ENCODE measurements around the gene KCTD20.
"Not testable (repeated sequence)": the region's sequence is repeated elsewhere in the genome, so short reads cannot be mapped to it uniquely, and the experiment has no call there.

Gene KCTD20

DNA sequence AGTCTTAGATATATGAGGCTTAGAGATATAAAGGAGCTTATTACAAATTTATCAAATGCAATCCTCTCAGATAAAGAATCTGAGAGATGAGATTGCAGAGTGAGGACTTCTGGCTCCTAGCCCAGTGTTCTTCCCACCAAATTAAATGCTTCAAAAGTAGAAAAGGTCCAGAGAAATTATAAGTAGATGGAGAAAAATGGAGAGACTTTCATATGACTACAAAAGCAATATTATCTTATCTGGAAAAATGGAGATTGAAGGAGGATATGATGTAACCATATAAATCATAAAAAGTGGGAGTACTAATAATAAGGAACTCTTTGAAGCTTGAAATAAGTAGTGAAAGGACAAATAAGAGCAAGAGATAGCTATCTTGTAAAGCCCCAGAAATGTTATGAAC, 2.8 kb downstream of the KCTD20 start:
- DNase-seq, result no peak

DNA sequence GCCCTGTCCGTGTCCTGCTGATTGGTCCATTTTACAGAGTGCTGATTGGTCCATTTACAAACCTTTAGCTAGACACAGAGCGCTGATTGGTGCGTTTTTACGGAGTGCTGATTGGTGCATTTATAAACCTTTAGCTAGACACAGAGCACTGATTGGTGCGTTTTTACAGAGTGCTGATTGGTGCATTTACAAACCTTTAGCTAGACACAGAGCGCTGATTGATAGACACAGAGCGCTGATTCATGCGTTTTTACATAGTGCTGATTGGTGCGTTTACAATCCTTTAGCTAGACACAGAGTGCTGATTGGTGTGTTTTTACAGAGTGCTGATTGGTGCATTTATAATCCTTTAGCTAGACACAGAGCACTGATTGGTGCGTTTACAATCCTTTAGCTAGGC, 6.4 kb downstream of the KCTD20 start:
- not testable (repeated sequence) for DNase-seq

DNA sequence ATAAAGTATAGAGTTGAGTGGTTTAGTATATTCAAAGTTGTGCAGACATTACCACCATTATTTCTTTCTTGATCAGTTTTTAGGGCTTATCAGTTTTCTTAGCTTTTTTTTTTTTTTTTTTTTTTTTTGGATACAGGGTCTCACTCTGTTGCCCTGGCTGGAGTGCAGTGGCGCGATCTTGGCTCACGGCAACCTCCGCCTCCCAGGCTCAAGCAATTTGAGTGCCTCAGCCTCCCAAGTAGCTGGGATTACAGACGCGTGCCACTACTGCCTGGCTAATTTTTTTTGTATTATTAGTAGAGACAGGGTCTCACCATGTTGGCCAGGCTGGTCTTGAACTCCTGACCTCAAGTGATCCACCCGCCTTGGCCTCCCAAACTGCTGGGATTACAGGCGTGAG, 10.1 kb downstream of the KCTD20 start:
- not testable (repeated sequence) for DNase-seq

DNA sequence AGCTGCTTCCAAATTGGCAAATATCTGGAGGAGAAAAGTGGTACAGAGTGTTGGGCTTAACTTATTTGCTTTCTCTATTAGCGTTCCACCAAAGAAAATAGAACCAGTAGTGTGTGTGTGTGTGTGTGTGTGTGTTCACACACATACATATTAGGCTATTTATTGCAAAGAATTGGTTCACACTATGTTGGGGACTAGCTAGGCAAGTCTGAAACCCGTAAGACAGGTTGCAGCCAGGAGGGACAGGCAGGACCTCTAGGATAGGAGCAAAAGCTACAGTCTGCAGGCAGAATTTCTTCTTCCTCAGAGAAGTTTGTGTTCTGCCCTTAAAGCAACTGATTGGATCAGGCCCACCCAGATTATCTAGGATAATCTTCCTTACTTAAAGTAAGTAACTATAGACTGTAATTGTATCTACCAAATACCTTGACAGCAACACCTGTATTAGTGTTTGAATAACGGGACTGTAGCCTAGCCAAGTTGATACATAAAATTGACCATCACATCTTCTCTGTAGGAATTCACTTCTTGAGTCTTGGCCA, 12.8 kb downstream of the KCTD20 start:
- no peak for DNase-seq

DNA sequence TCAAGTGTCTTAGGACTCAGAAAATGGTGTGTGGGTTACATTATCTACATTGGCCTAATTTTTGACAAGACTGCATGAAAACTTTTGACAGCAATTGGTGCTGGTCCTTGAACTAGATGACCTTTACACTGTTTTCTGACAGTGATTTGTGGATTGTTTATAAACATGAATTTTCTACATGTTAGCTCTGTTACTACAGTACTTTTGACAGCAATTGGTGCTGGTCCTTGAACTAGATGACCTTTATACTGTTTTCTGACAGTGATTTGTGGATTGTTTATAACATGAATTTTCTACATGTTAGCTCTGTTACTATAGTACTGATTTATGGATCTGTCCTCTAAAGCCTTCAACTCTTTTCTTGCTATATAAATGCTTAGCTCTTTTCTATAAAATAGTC, 16.7 kb downstream of the KCTD20 start:
- DNase-seq, result no peak

DNA sequence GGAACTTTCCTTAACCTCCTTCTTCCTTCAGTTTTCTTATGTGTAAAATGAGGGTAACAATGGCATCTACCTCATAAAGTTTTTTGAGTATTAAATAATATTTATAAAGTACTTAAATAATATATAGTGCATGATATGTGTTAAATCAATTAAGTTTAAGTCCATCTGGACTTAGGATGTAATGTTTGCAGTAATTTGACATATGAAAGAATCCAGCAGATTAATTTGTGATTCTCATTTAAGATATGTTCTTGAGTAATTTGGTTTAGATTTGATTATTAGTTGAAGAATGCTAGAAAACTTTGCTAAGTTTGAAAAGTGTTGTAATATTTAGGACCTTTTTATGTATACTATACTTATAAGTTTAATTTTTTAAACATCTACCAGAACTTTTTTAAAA, 18.1 kb downstream of the KCTD20 start:
- DNase-seq, result no peak

DNA sequence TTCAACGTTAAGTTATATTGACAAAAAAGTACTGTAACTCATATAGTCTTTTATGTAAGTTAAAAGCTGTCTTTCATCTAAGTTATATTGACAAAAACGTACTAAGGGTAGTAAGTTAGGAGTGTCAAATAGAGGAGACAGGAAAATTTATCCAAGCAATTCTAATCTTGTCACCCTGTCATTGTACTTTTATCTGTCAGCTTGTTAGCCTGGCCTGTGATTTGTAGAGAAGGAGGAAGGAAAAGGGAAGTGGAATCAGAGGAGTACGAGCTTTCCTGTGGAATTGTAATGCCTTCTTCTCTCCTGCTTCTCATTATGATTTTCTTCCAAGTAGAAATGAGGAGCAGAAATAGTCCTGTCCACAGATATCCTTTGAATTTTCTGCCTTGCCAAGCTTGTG, 18.8 kb downstream of the KCTD20 start:
- DNase-seq, result no peak

DNA sequence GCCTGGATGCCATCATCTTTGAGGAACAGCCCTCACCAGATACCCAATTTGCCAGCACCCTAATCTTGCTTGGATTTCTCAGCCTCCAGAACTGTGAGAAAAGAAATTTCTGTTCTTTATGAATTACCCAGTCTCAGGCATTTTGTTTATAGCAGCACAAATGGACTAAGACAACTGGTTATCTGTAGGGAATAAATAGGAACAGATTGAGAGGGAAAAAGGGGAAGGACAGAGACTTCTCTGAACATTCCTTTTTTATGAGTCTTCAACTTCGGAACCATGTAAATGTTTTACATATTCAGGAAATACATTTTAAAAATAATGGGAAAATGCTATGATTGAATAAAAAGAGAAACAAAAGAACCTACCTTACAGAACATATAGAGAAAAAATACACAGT, 20.9 kb downstream of the KCTD20 start:
- DNase-seq, result no peak

DNA sequence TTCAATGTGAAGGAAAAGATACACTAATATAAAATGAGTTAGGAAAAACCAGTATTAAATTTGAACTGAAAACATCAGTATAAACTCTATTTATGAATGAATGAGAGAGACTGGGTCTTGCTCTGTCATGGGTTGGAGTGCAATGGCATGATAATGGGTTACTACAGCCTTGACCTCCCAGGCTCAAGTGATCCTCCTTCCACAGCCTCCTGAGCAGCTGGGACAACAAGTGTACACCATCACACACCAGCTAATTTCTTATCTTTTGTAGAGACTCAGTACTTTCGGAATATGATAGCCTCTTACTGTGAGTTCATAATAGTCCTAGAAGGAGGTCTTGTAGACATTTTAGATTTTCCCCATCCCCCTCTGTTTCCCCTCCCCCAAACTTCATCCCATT, 21.4 kb downstream of the KCTD20 start:
- no peak for DNase-seq

DNA sequence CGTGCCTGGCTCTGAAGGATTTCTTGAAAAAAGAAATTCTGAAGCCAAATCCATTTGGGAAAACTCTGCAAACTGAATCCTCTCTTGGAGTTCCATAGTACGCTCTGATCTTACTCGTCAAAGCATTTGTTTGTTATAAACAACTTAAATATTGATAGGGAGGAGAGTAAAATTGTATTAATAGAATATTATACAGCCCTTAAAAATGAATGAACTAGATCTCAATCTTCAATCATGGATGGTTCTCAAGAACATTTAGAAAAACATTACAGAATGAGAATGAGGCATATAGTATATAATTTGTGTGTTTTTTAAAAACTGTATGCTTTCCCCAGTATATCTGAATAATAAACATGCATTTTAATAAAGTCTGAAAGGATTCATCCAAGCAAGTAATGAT, 24.8 kb downstream of the KCTD20 start:
- no peak for DNase-seq

DNA sequence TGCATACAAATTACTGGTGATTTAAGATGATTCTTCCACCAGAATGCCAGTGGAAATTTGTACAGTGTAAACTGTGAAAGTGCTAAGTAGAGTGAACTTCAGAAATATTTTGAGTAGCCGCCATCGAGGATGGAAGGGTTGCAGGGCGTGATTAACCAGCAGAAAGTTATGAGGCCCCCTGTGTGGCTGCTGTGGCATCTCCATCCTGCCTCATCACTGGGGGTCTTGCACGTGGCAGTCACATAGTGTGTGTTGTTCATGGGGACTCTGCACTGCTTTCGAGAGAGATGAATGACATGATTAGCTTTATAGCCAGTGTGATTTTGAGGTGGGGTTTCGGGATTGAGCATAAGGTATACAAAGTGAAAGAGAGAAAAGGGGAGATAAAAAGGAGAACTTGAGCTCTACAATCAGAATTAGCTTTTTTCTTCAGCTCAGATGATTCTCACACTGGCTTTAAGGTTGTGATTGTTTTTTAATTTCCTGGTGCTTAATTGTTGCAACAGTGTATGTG, 26.4 kb downstream of the KCTD20 start:
- DNase-seq, result no peak

DNA sequence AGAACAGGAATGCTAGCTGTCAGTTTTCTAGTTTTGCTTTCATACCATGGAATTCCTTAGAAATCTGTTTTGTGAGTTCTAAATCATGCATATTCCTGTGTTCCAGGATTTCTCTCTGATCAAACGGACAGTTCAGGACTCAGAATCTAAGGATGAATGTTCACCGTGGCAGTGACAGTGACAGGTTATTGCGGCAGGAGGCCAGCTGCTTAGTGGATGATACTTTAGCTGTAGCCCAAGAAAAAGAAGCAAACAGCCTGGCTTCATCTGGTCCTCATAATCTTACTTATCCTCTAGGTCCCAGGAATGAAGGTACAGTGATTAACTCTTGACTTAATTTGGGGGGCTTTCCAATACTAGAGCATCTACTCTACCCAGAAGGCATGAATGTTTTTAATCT, 27.1 kb downstream of the KCTD20 start:
- DNase-seq, result no peak

DNA sequence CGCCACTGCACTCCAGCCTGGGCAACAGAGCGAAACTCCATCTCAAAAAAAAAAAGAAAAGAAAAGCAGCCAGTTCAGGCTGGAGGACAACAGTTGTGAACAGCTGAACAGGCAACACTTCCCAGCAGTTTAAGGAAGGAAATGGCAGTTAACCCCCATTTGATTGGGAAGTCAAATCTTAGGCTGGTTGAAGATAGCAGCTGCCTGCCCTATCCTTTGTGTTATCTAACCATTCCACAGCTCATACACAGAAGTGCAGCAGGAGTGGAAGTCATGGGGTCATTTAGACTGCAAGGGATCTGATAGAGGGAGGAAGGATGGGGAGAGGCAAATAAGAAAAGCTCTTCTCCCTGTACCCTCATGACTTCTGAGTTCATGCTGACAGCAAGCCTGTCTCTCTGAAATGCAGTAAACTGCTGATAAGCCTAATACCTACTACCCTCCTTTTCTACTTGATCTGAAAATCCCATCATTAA, 35.3 kb downstream of the KCTD20 start:
- DNase-seq, result no peak

DNA sequence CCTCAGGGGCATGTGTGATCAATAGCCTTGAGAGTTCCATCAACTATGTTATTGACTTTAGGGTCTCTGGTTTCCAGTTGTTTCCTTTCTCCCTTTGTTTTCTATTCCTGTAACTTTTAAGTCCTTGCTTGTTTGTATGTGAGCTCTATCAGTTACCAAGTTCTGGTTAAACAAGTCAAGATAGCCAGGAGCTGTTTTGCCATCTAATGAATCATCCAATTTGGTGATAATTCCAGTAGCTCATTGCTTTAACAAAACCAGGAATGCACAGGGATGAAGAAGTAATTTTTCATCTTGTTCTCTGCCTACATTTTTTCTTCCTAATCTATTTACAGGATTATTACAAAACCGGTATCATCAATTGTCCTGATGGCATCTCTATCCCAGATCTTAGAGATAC, 36.5 kb downstream of the KCTD20 start:
- DNase-seq, result no peak

DNA sequence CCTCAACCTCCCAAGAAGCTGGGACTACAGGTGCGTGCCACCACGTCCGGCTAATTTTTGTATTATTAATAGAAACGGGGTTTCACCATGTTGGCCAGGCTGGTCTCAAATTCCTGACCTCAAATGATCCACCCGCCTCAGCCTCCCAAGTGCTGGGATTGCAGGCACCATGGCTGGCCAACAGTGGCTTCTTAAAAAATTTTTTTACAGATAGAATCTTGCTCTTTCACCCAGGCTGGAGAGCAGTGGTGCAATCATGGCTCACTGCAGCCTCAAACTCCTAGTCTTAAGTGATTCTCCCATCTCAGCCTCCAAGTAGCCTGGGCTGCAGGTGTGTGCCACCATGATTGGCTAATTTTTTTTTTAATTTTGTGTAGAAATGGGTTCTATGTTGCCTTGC, 40.5 kb downstream of the KCTD20 start:
- not testable (repeated sequence) for DNase-seq

DNA sequence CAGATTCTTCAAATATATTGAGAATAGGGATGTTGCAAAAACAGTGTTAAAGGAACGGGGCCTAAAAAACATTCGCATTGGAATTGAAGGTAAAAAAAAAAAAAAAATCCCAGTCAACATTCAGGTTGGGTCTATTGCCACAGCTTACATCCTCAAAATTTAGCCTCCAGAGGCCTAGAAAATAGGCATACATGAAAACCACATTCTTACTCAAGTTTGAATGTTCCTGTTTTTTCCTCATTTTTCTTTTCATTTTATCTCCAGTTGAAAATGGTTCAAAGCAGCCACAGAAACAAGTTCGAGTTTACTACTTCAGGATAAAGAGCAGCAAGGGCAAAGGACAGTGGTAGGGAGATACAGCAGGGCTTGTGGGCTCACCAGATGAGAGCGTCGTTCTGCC, 41.9 kb downstream of the KCTD20 start:
- no peak for DNase-seq

DNA sequence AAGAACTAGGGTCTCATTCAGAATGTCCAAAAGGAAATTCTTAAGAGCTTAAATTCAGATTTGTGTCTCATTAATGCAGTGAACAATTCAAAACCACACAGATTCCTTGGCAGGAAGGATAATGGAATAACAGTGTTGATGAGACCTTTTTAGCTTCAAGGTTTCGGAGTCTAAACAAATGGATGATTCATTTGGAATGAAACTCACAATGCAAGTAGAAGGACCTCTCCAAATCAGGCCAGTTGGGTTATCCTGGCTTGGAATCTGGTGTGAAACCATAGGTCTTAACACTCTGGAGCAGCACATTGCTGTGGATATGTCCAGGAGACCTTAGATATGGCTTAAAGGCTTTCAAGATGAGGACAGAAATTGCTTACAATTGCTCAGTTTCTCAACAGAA, 44.9 kb downstream of the KCTD20 start:
- no peak for DNase-seq

DNA sequence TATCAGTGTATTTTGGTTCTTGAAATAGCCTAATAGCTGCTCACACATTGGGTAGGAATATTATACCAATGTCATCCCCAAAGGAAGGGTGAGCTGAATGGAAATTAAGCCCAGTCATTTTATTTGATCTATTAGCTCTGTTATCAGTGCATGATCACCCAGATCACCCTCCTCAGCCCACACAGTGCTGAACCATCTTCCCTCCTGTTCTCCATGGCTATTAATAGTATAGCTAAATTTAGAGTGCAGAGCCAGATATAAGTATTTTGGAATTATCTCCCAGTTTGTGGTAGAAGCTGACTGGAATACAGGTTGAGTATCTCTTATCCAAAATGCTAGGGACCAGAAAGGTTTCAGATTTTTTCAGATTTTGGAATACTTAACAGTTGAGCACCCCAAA, 45.4 kb downstream of the KCTD20 start:
- no peak for DNase-seq

DNA sequence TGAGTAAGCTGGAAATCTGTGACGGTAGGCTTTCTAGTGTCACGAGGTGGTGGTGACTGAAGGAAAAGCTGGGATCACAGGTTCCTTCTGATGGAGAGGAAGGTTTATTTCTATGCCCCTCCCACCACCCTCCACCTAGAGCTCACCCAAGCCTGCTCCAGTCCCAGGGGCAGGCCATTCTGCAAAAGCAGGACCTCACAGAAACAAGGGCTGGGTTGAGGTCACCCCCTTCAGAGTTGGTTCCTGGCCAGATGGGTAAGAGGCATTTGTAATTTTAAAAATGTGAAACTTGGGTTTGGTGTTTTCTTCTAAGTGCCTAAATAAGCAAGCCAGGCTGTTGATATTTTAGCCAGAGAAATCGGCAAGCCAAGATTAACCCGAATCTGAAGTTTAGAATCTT, 46.6 kb downstream of the KCTD20 start:
- no peak for DNase-seq

DNA sequence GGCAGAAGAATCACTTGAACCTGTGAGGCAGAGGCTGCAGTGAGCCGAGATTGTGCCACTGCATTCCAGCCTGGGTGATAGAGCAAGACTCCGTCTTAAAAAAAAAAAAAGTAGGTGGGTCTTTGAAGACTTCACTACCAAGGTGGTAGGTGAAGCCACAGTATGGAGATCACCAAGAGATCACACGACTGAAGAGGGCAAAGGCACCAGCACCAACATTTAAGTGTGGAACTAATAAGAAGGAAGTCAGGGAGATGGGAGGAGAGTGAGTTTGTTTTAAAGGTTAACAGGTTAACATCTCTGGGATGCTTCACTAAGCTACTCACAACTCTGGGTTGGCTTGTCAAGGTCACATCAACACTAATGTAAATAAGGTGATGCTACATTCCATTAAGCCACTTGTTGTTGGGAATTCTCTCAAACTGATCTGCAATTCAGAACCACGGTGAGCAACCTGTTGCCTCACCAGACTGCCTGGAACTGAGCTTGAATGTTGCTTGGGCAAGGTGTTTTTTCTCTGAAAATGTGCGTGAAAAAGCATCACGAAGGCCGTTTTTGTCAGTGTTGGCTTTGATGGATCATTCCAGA, 48.7 kb downstream of the KCTD20 start:
- DNase-seq, result no peak

DNA sequence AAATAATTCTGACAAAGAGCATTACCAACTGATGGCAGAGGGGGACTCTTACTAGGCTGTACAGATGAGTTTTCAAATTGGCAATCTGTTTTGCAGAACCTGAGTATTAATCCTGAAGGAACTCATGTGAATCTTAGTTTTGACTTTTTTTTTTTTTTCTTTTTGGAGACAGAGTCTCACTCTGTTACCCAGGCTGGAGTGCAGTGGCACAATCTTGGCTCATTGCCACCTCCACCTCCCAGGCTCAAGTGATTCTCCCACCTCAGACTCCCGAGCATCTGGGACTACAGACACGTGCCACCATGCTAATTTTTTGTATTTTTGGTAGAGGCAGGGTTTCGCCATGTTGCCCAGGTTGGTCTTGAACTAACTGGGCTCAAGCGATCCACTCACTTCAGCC, 49.3 kb downstream of the KCTD20 start:
- DNase-seq, result no peak

DNA sequence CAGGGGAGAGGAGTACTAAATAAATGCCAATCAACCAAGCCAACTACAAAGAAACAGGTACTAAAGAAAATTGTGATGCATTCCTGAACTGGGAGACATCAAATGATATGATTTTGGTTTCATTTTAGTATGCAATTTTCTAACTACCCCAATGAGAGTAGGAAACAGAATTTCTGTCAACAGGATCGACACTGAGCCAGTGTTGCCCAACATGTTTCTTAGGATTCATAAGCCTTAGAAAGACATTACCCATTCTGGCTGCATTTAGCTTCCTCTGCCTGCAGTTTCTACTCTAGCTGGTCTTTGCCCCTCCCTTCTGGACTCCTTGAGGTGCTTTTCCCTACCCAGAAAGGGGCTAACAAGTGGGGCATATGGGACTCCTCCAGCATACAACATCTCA, 49.8 kb downstream of the KCTD20 start:
- no peak for DNase-seq

DNA sequence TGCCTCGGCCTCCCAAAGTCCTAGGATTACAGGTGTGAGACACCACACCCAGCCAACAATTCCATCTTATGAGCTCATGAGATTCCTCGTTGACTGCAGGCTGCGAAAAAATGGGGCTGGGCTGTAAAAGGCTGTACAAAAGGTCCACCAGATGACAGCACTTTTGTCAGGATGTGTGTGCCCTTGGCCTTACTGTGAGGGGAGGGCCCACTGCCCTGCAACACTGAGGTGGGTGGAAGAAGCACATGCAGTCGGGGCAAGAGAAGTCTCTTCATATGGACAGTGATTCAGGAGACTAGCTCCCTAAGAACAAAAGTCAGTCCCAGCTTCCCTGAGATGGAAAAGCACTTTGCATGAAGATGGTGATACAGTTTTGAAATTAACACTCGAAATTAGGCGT, 50.5 kb downstream of the KCTD20 start:
- DNase-seq, result no peak

DNA sequence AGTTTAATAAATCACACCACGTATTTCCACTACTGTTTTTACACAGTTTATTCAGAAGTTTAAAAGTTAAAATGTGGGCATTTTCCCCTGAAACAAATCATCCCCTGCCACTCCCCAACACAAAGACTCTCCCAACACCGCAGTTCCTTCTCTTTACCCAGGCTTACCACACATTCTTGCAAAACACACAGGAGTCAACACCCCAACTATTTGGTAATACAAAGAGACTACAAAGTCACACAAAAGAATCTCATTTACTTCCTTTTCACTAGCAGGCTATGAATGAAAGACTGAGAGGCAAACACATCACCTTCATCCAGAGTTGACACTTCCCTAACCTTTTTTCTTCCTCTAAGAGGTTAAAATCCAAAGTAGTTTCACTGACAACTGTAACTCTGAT, 51.1 kb downstream of the KCTD20 start:
- no peak for DNase-seq

DNA sequence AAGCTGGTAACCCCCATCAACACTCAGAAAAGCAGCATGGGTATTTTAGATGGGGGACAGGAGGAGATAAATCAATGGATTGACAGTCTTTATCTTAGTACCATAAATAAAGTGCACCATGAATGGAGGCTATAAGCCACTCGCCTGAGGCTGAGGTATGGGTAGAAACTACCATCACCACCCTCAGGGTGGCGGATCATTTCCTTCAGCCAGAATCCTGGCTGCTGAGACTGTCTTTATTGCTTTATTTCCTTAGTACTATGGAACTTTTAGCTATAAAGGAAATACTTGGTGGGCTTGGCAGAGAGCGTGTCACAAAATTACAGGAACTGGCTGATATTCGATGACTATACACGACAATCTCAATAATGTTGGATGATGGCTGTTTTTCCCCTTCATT, 52.3 kb downstream of the KCTD20 start:
- no peak for DNase-seq
